ENCODE data around the gene SEMA3A.

DNA sequence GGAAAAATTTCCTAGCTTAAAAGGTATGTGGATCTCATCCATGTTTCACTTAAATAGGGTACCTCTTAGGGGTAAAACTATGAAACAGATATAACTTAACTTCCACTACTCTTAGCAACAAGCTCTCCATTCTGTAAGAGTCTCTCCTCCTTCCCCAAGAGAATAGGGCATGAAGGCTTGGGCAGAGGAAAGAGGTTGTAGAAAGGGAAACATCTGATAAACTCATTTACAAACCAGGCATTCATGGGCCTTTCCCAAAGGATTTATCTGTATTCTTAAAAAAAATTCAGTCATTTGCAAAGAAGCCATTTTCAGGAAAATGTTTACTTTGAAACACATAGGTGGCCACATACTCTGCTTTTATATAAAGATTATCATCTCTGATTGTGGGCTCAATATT is 82.7 kb downstream of the SEMA3A start:
- TF ChIP-seq POLR2AphosphoS5 (IDR thresholded peaks at IDR 0.05) (no peak), EP300 (conservative IDR thresholded peaks at IDR 0.05; ENCODE audit: poor library complexity, severe bottlenecking) (no peak)
- TF ChIP-seq, protein P1, sequence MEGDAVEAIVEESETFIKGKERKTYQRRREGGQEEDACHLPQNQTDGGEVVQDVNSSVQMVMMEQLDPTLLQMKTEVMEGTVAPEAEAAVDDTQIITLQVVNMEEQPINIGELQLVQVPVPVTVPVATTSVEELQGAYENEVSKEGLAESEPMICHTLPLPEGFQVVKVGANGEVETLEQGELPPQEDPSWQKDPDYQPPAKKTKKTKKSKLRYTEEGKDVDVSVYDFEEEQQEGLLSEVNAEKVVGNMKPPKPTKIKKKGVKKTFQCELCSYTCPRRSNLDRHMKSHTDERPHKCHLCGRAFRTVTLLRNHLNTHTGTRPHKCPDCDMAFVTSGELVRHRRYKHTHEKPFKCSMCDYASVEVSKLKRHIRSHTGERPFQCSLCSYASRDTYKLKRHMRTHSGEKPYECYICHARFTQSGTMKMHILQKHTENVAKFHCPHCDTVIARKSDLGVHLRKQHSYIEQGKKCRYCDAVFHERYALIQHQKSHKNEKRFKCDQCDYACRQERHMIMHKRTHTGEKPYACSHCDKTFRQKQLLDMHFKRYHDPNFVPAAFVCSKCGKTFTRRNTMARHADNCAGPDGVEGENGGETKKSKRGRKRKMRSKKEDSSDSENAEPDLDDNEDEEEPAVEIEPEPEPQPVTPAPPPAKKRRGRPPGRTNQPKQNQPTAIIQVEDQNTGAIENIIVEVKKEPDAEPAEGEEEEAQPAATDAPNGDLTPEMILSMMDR (IDR thresholded peaks at IDR 0.05; ENCODE audit: poor library complexity, severe bottlenecking), result no peak

All from neural cell (in vitro differentiated cells).